CD14-positive monocyte (primary cell): Measurements from ENCODE around the gene ENO2. TPM values are rescaled to one million over a fixed set of nuclear protein-coding genes. Genes with fewer than 3 reads are reported as not detected.

Experiments used
- DNase-seq, 3 donors: peaks; one replicate each; pipeline ENCODE4 v3.0.0-alpha.2; 2011 to 2022
- H2AFZ ChIP-seq: 2 replicates; pipeline ENCODE4 v1.6.0; 2012; ENCODE audit warnings: mild to moderate bottlenecking, low read depth, low read length, inconsistent platforms; ENCODE audit not compliant: insufficient read depth, poor library complexity, severe bottlenecking
- H3K27ac ChIP-seq, 2 donors: 1 replicate in 1 of 2; 2 replicates in 1 of 2; pipeline ENCODE4 v1.5.1; 2012 to 2013; ENCODE audit warnings: low read length in 2 of 2, control low read depth in 1 of 2, inconsistent platforms in 1 of 2, low read depth in 1 of 2, mild to moderate bottlenecking in 1 of 2
- H3K27me3 ChIP-seq, 2 donors: one replicate each; pipeline versions ENCODE4 v1.6.0 to v1.6.1; 2011 to 2013; ENCODE audit warnings: low read length in 2 of 2; ENCODE audit not compliant: control insufficient read depth in 2 of 2, insufficient read depth in 2 of 2
- H3K36me3 ChIP-seq, 2 donors: replicated peaks in 1 of 2; 1 replicate in 1 of 2; 2 replicates in 1 of 2; pipeline versions ENCODE4 v1.5.1 to v1.6.1; 2012 to 2013; ENCODE audit warnings: low read length in 2 of 2, control low read depth in 1 of 2, inconsistent platforms in 1 of 2, mild to moderate bottlenecking in 1 of 2; ENCODE audit not compliant: insufficient read depth in 2 of 2, control insufficient read depth in 1 of 2
- H3K4me1 ChIP-seq, 2 donors: 1 replicate in 1 of 2; 2 replicates in 1 of 2; pipeline versions ENCODE4 v1.5.1 to v1.6.1; 2012 to 2013; ENCODE audit warnings: low read length in 2 of 2, control low read depth in 1 of 2, inconsistent platforms in 1 of 2, mild to moderate bottlenecking in 1 of 2, moderate library complexity in 1 of 2; ENCODE audit not compliant: insufficient read depth in 2 of 2, control insufficient read depth in 1 of 2
- H3K4me2 ChIP-seq: replicated peaks from 2 replicates; pipeline ENCODE3; 2012; ENCODE audit warnings: low read length, moderate library complexity, mild to moderate bottlenecking; ENCODE audit not compliant: poor library complexity, severe bottlenecking; ENCODE audit errors: extremely low read depth
- H3K4me3 ChIP-seq, 3 experiments: fragments of 200-600 bp in 1 of 3; sonication (generic) in 1 of 3; replicated peaks in 1 of 3; 1 replicate in 2 of 3; 2 replicates in 1 of 3; pipeline ENCODE4 v1.5.1; 2011 to 2013; ENCODE audit warnings: low read length in 3 of 3, mild to moderate bottlenecking in 3 of 3, control low read depth in 2 of 3, low read depth in 2 of 3, inconsistent platforms in 1 of 3, moderate library complexity in 1 of 3
- H3K79me2 ChIP-seq: 2 replicates; pipeline ENCODE4 v1.6.0; 2012; ENCODE audit warnings: mild to moderate bottlenecking, control low read depth, inconsistent platforms, low read length, moderate library complexity; ENCODE audit not compliant: insufficient read depth
- H3K9ac ChIP-seq: 2 replicates; pipeline ENCODE4 v1.6.0; 2017; ENCODE audit warnings: low read length, mild to moderate bottlenecking; ENCODE audit not compliant: insufficient read depth, poor library complexity, severe bottlenecking
- H3K9me3 ChIP-seq, 2 donors: replicated peaks in 1 of 2; 1 replicate in 1 of 2; 2 replicates in 1 of 2; pipeline versions ENCODE4 v1.5.1 to v1.6.1; 2012 to 2013; ENCODE audit warnings: low read length in 2 of 2, control low read depth in 1 of 2; ENCODE audit not compliant: control insufficient read depth in 1 of 2, insufficient read depth in 1 of 2
- H4K20me1 ChIP-seq: 2 replicates; pipeline ENCODE4 v1.6.0; 2012; ENCODE audit warnings: mild to moderate bottlenecking, low read length, control low read depth, moderate library complexity; ENCODE audit not compliant: insufficient read depth
- H3K27ac Mint-ChIP-seq, 7 donors: one replicate each; pipeline ENCODE4 v1.8.0; 2020; ENCODE audit warnings: mild to moderate bottlenecking in 7 of 7, mixed read lengths in 7 of 7, moderate library complexity in 6 of 7, inconsistent platforms in 2 of 7
- H3K27me3 Mint-ChIP-seq, 3 donors: one replicate each; pipeline ENCODE4 v1.8.0; 2021 to 2022; ENCODE audit warnings: low read depth in 3 of 3, mild to moderate bottlenecking in 3 of 3, mixed read lengths in 3 of 3, moderate library complexity in 3 of 3, inconsistent platforms in 1 of 3
- H3K36me3 Mint-ChIP-seq, 2 donors: one replicate each; pipeline ENCODE4 v1.8.0; 2020; ENCODE audit warnings: mixed read lengths in 2 of 2, inconsistent platforms in 1 of 2, mild to moderate bottlenecking in 1 of 2
- H3K4me1 Mint-ChIP-seq: one replicate; pipeline ENCODE4 v1.8.0; 2020; ENCODE audit warnings: mild to moderate bottlenecking, mixed read lengths
- H3K4me3 Mint-ChIP-seq, 2 donors: one replicate each; pipeline ENCODE4 v1.8.0; 2020; ENCODE audit warnings: mild to moderate bottlenecking in 2 of 2, mixed read lengths in 2 of 2, moderate library complexity in 1 of 2
- H3K9me3 Mint-ChIP-seq, 7 donors: one replicate each; pipeline ENCODE4 v1.8.0; 2020 to 2022; ENCODE audit warnings: mixed read lengths in 7 of 7, mild to moderate bottlenecking in 6 of 7, moderate library complexity in 6 of 7, inconsistent platforms in 2 of 7
- WGBS: methylation state at CpG from one replicate; pipeline ENCODE4 v1.1.5; 2013; ENCODE audit warnings: missing lambda C conversion rate; ENCODE audit not compliant: insufficient coverage; 5-methylcytosine and 5-hydroxymethylcytosine counted together
- intact Hi-C, 2 donors: fragments of 100-400 bp; cut with micrococcal nuclease; formaldehyde crosslinking; loops; one replicate each; pipeline versions ENCODE4 v1.15.0 to v1.15.1; 2023
- polyA plus RNA-seq, 3 donors: library from polyadenylated mRNA; depleted of rRNA in 1 of 3; unstranded in 2 of 3; stranded (reverse) in 1 of 3; fragments of 300-500 nt in 2 of 3; fragments of >200 nt in 1 of 3; fragmentation: Illumina TruSeq in 2 of 3; gene quantifications; 1 replicate in 2 of 3; 2 replicates in 1 of 3; pipeline ENCODE4 v1.2.3, GENCODE V29; 2012 to 2021
- TF ChIP-seq, protein P1 (sequence below): fragments of 200-600 bp; IDR thresholded peaks from one replicate; pipeline ENCODE4 v1.8.0; 2022; ENCODE audit warnings: antibody characterized with exemption, mild to moderate bottlenecking

ENO2 gene
- polyA plus RNA-seq, 3 donors, result 0.09 to 0.43 (median 0.19) TPM

DNA sequence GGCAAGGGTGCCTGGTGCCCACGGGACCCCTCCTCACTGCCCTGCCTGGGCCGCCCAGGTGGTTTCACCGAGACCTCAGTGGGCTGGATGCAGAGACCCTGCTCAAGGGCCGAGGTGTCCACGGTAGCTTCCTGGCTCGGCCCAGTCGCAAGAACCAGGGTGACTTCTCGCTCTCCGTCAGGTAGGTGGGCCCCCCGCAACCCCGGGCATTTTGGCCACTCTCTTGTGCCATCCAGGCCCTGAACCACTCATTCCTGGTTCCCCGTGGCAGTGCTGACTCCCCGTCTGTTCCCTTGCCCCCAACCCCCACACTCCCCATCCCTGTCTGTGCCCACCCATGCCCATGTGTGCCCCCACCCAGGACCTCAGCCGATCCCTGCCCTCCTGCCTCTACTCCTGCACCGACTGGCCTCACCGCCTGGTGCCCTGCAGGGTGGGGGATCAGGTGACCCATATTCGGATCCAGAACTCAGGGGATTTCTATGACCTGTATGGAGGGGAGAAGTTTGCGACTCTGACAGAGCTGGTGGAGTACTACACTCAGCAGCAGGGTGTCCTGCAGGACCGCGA, 37.3 kb downstream of the ENO2 start:
- H3K9me3 Mint-ChIP-seq, result peaks cover 0 to 2% (median 0%) of the 10 kb centered on the region in 7 donors
- DNase-seq, result no peak

GRCh38 chr12:6952121-6952862, 37.9 kb downstream of the ENO2 start:
- H3K27ac ChIP-seq, result peak overlapping the region; percentile 87 to 95
- DNase-seq, result no peak
- peak overlapping the region; percentile 61 to 99 (median 98) for H3K4me3 ChIP-seq
- Mint-ChIP-seq H3K4me3 (peak overlapping the region; percentile 97 to 99), H3K27ac (peak overlapping the region; percentile 93 to 98 (median 96)), H3K9me3 (peaks cover 0 to 2% (median 0%) of the 10 kb centered on the region in 7 donors), H3K4me1 (peaks cover 72% of the 10 kb centered on the region), H3K36me3 (peaks cover 45 to 54% of the 10 kb centered on the region in 2 donors), H3K27me3 (peaks cover 0 to 3% (median 0%) of the 10 kb centered on the region in 3 donors)
- H3K4me2 ChIP-seq, result peak overlapping the region; percentile 92
- WGBS, result 2% methylated on average over 18 of the region's 22 CpGs
- peak overlapping the region; percentile 93 for H3K9ac ChIP-seq
- intact Hi-C loops, result loop anchor here in 1 of 2 donors (5.0 to 10.0 kb wide), 2 partner anchors 65 to 417 kb away; partner anchors contain the start of genes GAPDH and LPCAT3
- peaks cover 80% of the 10 kb centered on the region for H3K79me2 ChIP-seq
- H3K4me1 ChIP-seq, result peaks cover 75 to 84% of the 10 kb centered on the region in 2 donors
- TF ChIP-seq, protein P1, sequence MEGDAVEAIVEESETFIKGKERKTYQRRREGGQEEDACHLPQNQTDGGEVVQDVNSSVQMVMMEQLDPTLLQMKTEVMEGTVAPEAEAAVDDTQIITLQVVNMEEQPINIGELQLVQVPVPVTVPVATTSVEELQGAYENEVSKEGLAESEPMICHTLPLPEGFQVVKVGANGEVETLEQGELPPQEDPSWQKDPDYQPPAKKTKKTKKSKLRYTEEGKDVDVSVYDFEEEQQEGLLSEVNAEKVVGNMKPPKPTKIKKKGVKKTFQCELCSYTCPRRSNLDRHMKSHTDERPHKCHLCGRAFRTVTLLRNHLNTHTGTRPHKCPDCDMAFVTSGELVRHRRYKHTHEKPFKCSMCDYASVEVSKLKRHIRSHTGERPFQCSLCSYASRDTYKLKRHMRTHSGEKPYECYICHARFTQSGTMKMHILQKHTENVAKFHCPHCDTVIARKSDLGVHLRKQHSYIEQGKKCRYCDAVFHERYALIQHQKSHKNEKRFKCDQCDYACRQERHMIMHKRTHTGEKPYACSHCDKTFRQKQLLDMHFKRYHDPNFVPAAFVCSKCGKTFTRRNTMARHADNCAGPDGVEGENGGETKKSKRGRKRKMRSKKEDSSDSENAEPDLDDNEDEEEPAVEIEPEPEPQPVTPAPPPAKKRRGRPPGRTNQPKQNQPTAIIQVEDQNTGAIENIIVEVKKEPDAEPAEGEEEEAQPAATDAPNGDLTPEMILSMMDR, result no peak
- H3K27me3 ChIP-seq, result no peaks in the 10 kb centered on the region
- H4K20me1 ChIP-seq, result peaks cover 60% of the 10 kb centered on the region
- no peak overlapping the region for H2AFZ ChIP-seq
- H3K36me3 ChIP-seq, result peaks cover 42 to 46% of the 10 kb centered on the region in 2 donors
- no peaks in the 10 kb centered on the region for H3K9me3 ChIP-seq

More for the DNA sequence above, 37.3 kb downstream of the ENO2 start:
- TF ChIP-seq, protein P1, result no peak
- H4K20me1 ChIP-seq, result peaks cover 54% of the 10 kb centered on the region
- Mint-ChIP-seq H3K4me1 (peaks cover 71% of the 10 kb centered on the region), H3K27me3 (peaks cover 0 to 3% (median 0%) of the 10 kb centered on the region in 3 donors), H3K36me3 (peaks cover 39 to 48% of the 10 kb centered on the region in 2 donors), H3K4me3 (peak overlapping the region; percentile 97 to 99), H3K27ac (peak overlapping the region; percentile 87 to 98 (median 96))
- no peaks in the 10 kb centered on the region for H3K27me3 ChIP-seq
- H2AFZ ChIP-seq, result no peak overlapping the region
- H3K79me2 ChIP-seq, result peaks cover 76% of the 10 kb centered on the region
- intact Hi-C loops, result loop anchor here in 1 of 2 donors (5.0 to 10.0 kb wide), 2 partner anchors 66 to 417 kb away; partner anchors contain the start of genes GAPDH and LPCAT3
- H3K4me3 ChIP-seq, result peak overlapping the region; percentile 61 to 99 (median 98)
- peaks cover 74 to 82% of the 10 kb centered on the region in 2 donors for H3K4me1 ChIP-seq
- peak overlapping the region; percentile 87 to 95 for H3K27ac ChIP-seq
- H3K4me2 ChIP-seq, result peak overlapping the region; percentile 92
- WGBS, result 0% methylated on average over 16 of the region's 20 CpGs
- peak overlapping the region; percentile 93 for H3K9ac ChIP-seq
- H3K9me3 ChIP-seq, result no peaks in the 10 kb centered on the region
- peaks cover 35 to 39% of the 10 kb centered on the region in 2 donors for H3K36me3 ChIP-seq
